Stimulated activated naive CD4-positive, alpha-beta T cell (primary cell): ENCODE results near the gene IMMT.

Experiments used
- DNase-seq, 6 experiments: peaks; one replicate each; lab custom pipeline; 2025; lab: John Stamatoyannopoulos, UW

The IMMT gene

DNA sequence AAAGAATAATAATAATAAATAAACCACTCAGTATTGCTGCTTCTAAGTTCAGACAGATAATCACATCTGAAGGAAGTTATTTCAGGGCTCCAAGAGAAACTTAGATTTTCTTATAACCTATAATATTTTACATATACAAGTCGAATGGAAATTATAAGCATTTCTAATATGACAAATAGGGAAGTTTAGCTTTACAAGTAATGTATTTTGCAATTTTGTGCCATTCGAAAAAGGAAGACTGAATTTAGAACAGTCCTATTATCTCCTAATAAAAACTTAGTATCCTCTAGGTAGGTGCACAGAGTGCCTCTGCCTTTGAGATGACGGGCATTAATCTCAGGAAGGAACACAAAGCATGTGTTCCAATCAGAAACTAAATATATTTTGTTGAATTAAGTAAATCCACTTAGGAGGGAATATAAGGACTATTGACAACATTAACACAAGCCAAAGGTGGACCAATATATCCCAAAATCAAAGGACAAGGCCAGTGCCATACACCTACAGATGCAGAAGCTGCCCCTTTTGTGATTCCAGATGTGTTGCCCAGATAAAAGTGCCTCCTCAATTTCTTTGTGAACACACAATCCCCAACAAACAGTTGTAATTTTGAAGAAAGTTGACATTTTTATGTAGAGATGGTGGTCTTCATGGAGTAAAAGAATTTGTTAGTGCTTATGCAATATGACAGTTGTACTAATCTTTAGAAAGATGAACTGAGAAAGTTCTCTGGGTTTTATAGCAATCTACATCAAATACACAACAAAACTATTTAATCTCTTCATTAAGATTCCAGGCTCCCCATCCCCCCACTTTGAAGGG lies 52.6 kb downstream of the IMMT start:
- no peak for DNase-seq

DNA sequence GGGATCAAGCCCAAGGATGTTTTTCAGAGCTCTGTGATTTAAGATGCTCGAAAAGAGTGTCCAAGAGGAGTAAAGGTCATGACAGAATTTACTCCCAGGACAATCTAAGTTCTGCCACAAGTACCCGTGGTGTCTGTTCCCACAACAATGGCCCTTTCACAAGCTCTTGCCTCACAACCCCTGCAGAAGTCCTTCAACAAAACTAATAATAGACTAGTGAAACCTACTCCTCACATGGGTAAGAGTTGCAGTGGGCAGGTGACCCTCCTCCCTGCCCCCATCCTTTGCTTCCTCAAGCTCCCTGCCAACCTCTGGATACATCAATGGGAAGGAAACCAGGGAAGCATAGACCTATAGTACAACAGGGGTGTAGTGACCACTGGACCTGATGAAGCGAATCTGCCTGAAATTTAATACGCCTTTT lies 54.3 kb downstream of the IMMT start:
- DNase-seq = no peak

DNA sequence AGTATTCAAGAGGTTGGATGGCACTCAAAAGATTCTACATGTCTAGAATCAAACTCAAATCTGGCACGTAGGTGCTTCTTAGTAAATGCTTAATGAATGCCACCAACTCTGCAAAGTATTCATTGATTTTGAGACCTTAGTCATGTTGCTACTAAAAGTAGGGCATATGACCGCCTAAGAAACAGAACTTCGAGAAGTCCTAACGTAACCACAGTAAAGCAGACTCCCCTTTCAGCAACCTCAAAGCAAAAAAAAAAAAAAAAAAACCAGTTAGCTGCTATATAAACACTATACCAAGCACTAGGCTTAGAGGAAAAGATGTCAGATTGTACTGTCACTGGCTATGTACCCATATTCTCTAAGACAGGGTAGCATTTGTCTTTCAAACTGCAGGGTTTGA lies 55.3 kb downstream of the IMMT start:
- DNase-seq = peak in 1 of 6 experiments; percentile 5

GRCh38 chr2:86138736-86139625 lies 56.3 kb downstream of the IMMT start:
- DNase-seq = no peak

- DNase-seq = no peak
Observed at GRCh38 chr2:86136141-86136540, 59.1 kb downstream of the IMMT start.

GRCh38 chr2:86135653-86136052 lies 59.6 kb downstream of the IMMT start:
- no peak for DNase-seq

DNA sequence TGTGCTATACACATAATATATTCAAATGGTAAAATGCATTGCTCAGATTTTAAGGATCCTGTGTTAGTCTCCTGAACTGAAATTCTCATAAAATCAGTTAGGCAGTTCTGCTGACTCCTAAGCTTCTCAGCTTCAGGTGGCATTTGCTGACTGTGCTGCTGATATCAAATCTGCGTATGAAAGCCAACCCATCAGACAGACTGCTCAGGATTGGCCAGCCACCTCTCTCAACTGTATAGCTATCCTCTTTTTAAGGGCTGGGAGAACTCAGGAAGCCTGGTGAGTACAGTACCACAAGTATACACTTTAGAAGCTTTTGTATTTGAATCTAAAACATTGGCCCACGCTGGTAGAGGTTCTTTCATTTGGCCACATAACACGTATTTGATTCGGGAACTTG lies 60.6 kb downstream of the IMMT start:
- no peak for DNase-seq

DNA sequence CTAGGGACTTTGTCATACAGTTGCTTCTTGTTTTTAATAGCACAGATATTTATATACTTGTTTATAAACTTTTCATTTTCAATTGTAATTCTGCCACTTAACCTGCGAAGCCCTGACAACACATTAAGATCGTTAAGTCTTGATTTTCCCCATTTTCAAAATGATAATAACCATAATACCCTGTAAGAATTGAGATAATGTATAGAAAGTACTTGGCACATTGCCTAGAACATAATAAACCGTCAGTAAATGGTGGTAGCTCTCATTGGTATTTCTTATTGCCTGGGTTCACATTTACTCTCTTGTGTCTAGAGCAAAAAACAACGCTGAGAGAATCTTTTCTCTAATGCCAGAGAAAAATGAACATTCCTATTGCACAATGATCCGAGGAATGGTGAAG lies 70.6 kb downstream of the IMMT start:
- no peak for DNase-seq

DNA sequence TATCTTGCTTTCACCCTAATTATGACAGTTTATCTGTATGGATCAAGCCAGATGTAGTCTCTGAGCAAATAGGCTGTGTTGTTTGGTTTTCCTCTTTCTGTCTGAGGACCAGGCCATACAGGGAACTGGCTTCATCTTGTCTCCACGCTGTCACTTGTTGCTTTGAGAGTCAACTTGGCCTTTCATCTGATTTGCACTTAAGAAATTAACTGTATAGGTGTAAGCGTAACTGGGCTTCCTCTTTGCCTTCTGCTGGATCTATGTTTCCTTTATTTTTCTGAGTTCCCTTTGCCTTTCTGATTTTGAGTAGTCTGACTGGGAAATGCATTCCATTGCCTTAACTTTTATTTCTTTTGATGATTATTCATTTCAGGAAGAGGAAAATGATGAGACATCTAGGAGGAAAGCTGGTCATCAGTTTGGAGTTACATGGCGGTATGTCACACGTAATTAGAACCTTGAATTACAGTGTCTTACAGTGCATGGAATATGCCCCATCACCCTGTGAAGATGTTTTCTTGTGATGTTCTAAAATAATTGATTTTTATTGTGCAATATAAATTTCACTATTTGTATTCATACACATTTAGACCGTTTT lies 71.8 kb downstream of the IMMT start:
- no peak for DNase-seq

DNA sequence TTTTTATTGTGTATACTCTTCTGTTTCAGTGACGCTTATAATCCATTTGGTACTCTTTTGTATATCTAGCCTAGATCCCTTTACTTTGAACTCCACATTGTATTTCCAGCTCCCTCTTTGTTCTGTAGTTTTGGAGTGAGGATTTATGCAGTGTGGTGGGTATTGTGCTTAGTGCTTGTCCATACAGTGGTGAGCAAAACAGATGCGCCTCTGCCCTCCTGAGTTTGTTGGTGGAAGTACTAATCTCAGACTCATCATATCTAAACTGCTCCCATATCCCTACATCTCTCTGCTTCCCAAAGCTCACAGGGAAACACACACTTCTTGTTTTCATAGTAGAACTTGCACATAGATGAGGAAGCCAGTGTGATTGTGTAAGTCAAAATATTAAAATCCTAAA lies 77.1 kb downstream of the IMMT start:
- no peak for DNase-seq

- no peak for DNase-seq
Observed at GRCh38 chr2:86107031-86107430, 88.2 kb downstream of the IMMT start.

- DNase-seq = peak; percentile 82 to 98 (median 92)
Observed at GRCh38 chr2:86105969-86106945, 89.0 kb downstream of the IMMT start, which contains the start of gene PTCD3. PTCD3 (plus strand) TSS chr2:86106235; CDS start chr2:86106248, 13 bp downstream.

DNA sequence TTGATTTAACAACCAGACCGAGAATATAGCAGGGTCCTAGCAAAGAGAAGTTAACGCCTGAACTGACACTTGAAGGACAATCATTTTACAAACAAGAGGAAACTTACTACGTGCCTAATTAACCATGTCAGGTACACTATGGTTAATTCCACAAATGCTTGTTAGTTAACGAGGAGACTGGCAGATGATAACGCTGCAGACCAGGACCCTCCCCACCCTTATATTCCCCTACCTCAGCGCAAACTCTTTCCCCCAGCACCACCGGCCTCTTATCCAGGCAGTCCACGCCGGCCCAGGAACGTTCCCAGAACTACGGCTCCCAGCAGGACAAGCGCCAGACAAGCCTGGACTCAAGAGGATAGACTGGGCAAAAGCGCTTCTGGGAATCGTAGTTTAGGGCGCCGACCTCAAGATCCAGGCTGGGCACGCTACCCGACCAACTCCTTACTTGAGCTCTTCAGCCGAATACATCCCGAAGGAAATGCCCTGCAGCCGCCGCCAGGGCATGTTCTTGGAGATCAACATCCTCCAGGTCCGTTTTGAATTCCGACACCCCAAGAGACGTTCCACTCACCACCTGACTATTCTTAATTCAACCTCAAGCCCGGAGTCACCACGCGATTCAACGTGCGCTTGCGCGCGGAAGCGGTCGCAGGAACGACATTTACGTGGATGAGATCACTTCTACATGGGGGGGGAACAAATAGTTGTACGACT lies 89.9 kb downstream of the IMMT start, which contains the start of gene POLR1A:
Gene POLR1A (minus strand): TSS at position 635 of the 717 bp plus-strand sequence. CDS start 110 bp downstream, at position 525.
- DNase-seq = peak; percentile 69 to 98 (median 85)

GRCh38 chr2:86102157-86102556 lies 93.1 kb downstream of the IMMT start:
- DNase-seq = no peak

DNA sequence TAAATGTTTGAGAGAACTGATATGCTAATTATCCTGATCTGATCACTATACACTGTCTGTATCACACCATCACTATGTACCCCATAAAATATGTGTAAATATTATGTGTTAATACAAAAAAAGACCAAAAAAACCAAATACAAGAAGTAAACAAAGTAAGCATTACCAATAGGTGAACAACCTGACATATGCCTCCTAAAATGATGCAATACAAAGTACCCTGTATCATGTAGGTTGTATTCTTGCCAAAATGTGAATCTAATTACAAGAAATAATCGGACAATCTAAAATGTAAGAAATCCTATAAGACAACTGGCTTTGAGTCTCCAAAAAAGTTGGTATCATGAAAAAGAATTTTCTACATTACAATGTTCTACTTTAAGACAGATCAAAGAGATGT lies 97.3 kb downstream of the IMMT start:
- DNase-seq = no peak

- no peak for DNase-seq
Observed at GRCh38 chr2:86097114-86097896, 98.0 kb downstream of the IMMT start.

GRCh38 chr2:86094229-86094628 lies 101.0 kb downstream of the IMMT start:
- no peak for DNase-seq
